AG04450 (cell line): ENCODE measurements around the gene RFC4. TPM values are rescaled to one million over a fixed set of nuclear protein-coding genes. Genes with fewer than 3 reads are reported as not detected.
"Not testable (repeated sequence)": the region's sequence is repeated elsewhere in the genome, so short reads cannot be mapped to it uniquely, and the experiment has no call there.

ENCODE experiments used
- CTCF ChIA-PET: fragments of 300-600, 350-600 bp; formaldehyde crosslinking; extraction: SDS; loops from one replicate; lab custom pipeline; 2022; ENCODE audit warnings: antibody characterized with exemption, inconsistent platforms; lab: Charles Lee
- POLR2A ChIA-PET: fragments of 350-600 bp; formaldehyde crosslinking; extraction: SDS; loops from one replicate; lab custom pipeline; 2021; ENCODE audit warnings: antibody characterized with exemption, inconsistent platforms; lab: Yijun Ruan, JAX
- DNase-seq: peaks from one replicate; pipeline ENCODE4 v3.0.0-alpha.2; 2011; ENCODE audit warnings: low read depth, low spot score
- H3K27ac ChIP-seq: one replicate; pipeline ENCODE4 v1.5.1; 2012; ENCODE audit warnings: low read depth, low read length, control low read depth
- H3K27me3 ChIP-seq: one replicate; pipeline ENCODE4 v1.6.0; 2012; ENCODE audit warnings: low read length; ENCODE audit not compliant: control insufficient read depth, insufficient read depth
- H3K4me3 ChIP-seq: 2 replicates; pipeline ENCODE4 v1.5.1; 2011; ENCODE audit warnings: mild to moderate bottlenecking, low read depth, low read length, control low read depth
- H3K9me3 ChIP-seq: 2 replicates; pipeline ENCODE4 v1.5.1; 2012; ENCODE audit warnings: low read length; ENCODE audit not compliant: control insufficient read depth, insufficient read depth
- polyA plus RNA-seq: library from polyadenylated mRNA; depleted of rRNA; stranded (reverse); fragments of >200 nt; gene quantifications from 2 replicates; pipeline ENCODE4 v1.2.3, GENCODE V29; 2011
- TF ChIP-seq, protein P1 (sequence below): IDR thresholded peaks from 2 replicates; pipeline ENCODE4 v1.5.1; 2011; ENCODE audit warnings: low read depth, low read length, control low read depth, inconsistent platforms

The RFC4 gene
- polyA plus RNA-seq, 1 experiment: 9.4 TPM

DNA sequence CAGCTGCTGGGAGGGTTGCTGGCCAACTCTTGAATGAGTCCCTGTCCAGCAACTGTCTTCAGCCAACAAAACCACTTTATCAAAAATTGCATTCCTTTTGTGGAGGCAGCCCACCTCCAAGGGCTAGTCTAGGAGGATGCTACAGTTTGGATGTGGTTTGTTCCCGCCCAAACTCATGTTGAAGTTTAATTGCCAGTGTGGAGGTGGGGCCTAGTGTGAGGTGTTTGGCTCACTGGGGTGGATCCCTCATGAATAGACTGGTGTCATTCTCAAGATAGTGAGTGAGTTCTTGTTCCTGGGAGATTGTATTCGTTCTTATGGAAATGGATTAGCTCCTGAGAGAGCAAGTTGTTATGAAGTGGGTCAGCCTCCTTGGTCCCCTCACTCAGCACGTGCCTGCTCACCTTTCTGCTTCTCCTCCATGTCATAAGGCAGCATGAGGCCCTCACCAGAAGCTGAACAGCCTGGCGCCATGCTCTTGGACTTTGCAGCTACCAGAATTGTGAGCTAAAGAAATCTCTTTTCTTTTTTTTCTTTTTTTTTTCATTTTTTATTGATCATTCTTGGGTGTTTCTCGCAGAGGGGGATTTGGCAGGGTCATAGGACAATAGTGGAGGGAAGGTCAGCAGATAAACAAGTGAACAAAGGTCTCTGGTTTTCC, 4.2 kb upstream of the RFC4 start:
- DNase-seq: no peak
- Histone ChIP-seq H3K27ac (no peak overlapping the region), H3K4me3 (no peak overlapping the region), H3K27me3 (no peaks in the 10 kb centered on the region), H3K9me3 (no peaks in the 10 kb centered on the region; the same call in 1 of the 2 replicates)
- TF ChIP-seq, protein P1, sequence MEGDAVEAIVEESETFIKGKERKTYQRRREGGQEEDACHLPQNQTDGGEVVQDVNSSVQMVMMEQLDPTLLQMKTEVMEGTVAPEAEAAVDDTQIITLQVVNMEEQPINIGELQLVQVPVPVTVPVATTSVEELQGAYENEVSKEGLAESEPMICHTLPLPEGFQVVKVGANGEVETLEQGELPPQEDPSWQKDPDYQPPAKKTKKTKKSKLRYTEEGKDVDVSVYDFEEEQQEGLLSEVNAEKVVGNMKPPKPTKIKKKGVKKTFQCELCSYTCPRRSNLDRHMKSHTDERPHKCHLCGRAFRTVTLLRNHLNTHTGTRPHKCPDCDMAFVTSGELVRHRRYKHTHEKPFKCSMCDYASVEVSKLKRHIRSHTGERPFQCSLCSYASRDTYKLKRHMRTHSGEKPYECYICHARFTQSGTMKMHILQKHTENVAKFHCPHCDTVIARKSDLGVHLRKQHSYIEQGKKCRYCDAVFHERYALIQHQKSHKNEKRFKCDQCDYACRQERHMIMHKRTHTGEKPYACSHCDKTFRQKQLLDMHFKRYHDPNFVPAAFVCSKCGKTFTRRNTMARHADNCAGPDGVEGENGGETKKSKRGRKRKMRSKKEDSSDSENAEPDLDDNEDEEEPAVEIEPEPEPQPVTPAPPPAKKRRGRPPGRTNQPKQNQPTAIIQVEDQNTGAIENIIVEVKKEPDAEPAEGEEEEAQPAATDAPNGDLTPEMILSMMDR: no peak
- ChIA-PET CTCF (interaction anchor here (0.8 kb wide), 1 partner anchor 11 kb away, joined by 3 read pairs; no protein-coding TSS in a partner anchor), POLR2A (no interaction called here)

DNA sequence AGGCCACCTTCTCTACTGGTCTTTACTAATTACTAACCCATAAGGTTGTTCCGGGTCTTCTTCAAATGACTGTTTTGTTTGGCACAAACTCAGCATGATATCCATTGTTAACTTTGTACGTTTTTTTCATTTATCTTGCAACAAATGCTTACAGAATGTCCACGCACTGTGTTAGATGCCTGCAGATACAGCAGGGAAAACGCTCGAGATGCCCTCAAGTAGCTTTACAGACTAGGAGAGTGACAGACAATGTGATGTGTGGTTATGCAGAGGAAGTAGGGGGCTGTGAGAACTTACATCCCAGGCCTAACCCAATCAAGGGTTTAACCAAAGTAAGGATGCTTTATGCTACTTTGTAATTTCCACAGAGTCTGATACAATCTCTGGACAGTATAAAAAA, 949 bp upstream of the RFC4 start:
- POLR2A ChIA-PET: interaction anchor here (1.1 kb wide), 1 partner anchor 17 kb away, joined by 4 read pairs; no protein-coding TSS in a partner anchor
- no peak for DNase-seq
- no peak overlapping the region for H3K27ac ChIP-seq
- TF ChIP-seq, protein P1: no peak
- CTCF ChIA-PET: interaction anchor here (0.6 to 4.4 kb wide), 3 partner anchors 14 to 247 kb away, joined by 5 to 25 read pairs (median 22); no protein-coding TSS in a partner anchor
- peak overlapping the region; percentile 88 for H3K4me3 ChIP-seq
- H3K9me3 ChIP-seq: no peaks in the 10 kb centered on the region; the same call in 1 of the 2 replicates
- no peaks in the 10 kb centered on the region for H3K27me3 ChIP-seq

DNA sequence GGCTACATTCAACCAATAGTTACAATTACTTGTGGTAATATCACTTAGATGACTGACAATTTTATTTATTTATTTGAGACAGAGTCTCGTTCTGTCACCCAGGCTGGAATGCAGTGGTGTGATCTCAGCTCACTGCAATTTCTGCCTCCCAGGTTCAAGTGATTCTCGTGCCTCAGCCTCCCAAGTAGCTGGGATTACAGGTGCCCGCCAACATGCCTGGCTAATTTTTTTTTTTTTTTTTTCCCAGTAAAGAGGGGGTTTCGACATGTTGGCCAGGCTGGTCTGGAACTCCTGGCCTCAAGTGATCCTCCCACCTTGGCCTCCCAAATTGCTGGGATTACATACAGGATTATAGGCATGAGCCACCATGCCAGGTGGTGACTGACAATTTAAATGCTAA, 2.8 kb downstream of the RFC4 start:
- DNase-seq, H3K9me3 ChIP-seq, POLR2A ChIA-PET, H3K4me3 ChIP-seq, H3K27ac ChIP-seq, H3K27me3 ChIP-seq: not testable (repeated sequence)
- CTCF ChIA-PET: interaction anchor here (3.2 kb wide), 1 partner anchor 18 kb away, joined by 14 read pairs; no protein-coding TSS in a partner anchor

DNA sequence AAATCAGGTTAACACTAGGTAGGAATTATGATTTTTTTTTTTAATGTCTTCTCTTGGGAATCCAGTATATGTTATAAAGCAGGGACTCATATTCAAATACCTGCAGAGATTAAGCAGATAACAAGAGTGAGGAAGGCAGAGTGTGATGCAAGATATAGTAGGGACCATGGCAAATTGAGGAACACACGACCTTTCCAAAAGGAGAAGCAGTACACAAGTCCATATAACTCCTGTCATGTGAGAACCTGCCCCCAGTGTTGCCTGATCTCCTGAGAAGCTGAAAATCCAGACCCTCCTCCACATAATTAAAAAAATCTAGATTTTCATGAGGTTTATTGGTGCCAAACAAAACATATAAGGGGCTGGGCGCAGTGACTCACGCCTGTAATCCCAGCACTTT, 3.6 kb downstream of the RFC4 start:
- H3K4me3 ChIP-seq: no peak overlapping the region
- H3K27ac ChIP-seq: no peak overlapping the region
- no peaks in the 10 kb centered on the region; the same call in 1 of the 2 replicates for H3K9me3 ChIP-seq
- ChIA-PET CTCF (no interaction called here), POLR2A (no interaction called here)
- H3K27me3 ChIP-seq: no peaks in the 10 kb centered on the region
- TF ChIP-seq, protein P1: no peak
- DNase-seq: no peak

DNA sequence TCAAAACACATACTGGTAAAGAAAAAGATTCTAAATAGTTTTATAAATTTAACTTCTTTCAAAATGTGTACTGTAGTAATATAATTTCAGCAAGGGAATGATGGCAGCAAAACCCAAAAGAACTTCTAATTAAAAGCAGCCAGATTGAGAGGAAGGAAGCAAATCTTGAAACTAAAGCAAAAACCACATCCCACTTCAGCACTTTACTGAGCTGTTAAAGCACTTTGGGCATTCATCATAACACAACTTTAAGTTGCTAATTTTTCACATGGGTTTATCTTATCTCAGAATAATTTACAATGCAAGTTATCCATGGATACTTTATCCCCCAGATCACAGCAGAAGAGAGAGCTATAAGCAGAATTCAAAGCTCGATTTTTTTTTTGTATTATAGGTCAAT, 6.0 kb downstream of the RFC4 start:
- Histone ChIP-seq H3K27me3 (no peaks in the 10 kb centered on the region), H3K4me3 (no peak overlapping the region), H3K9me3 (no peaks in the 10 kb centered on the region), H3K27ac (no peak overlapping the region)
- DNase-seq: no peak
- ChIA-PET POLR2A (no interaction called here), CTCF (interaction anchor here (0.6 to 1.1 kb wide), 2 partner anchors 21 to 605 kb away, joined by 3 to 8 read pairs; no protein-coding TSS in a partner anchor)
- TF ChIP-seq, protein P1: no peak
